IMR-90 (cell line): ENCODE data around the gene EHHADH. TPM values are rescaled to one million over a fixed set of nuclear protein-coding genes. Genes with fewer than 3 reads are reported as not detected.

Source experiments
- ATAC-seq: fragments of 200-7000 bp; cut with Tn5 transposase; 2 replicates; pipeline ENCODE4 v1.9.1; 2020; ENCODE audit warnings: low read depth, mild to moderate bottlenecking, moderate library complexity
- BruUV-seq: library from RNA; stranded (reverse); fragments of 400-500 nt; replicated peaks from 2 replicates; lab custom pipeline; 2021; lab: Mats Ljungman, UMichigan
- CTCF ChIA-PET: fragments of 300-600 bp; formaldehyde crosslinking; extraction: SDS; loops from one replicate; lab custom pipeline; 2021; ENCODE audit warnings: antibody characterized with exemption; lab: Yijun Ruan, JAX
- POLR2A ChIA-PET: fragments of 300-600 bp; sonication (Branson Sonifier 250); formaldehyde crosslinking; loops from one replicate; lab custom pipeline; 2022; ENCODE audit warnings: antibody characterized with exemption; ENCODE audit not compliant: unreplicated experiment; lab: Charles Lee
- DNase-seq: peaks from one replicate; pipeline ENCODE4 v3.0.0; 2013
- H2AFZ ChIP-seq: replicated peaks from 2 replicates; pipeline ENCODE3; 2013; ENCODE audit warnings: low read length, mild to moderate bottlenecking; ENCODE audit not compliant: poor library complexity
- H2AK5ac ChIP-seq: 2 replicates; pipeline ENCODE4 v1.6.1; 2013; ENCODE audit warnings: low read depth, low read length, inconsistent platforms
- H2AK9ac ChIP-seq: replicated peaks from 2 replicates; pipeline ENCODE3; 2013; ENCODE audit warnings: mild to moderate bottlenecking, low read depth, low read length, moderate library complexity; ENCODE audit not compliant: poor library complexity
- H2BK120ac ChIP-seq: 2 replicates; pipeline ENCODE4 v1.6.1; 2013; ENCODE audit warnings: low read depth, low read length, inconsistent platforms
- H2BK15ac ChIP-seq: 3 replicates; pipeline ENCODE4 v1.6.1; 2013; ENCODE audit warnings: low read depth, low read length, inconsistent platforms
- H2BK20ac ChIP-seq: 2 replicates; pipeline ENCODE4 v1.6.1; 2013; ENCODE audit warnings: low read depth, mild to moderate bottlenecking, inconsistent platforms, low read length, moderate library complexity
- H2BK5ac ChIP-seq: 2 replicates; pipeline ENCODE4 v1.6.1; 2013; ENCODE audit warnings: mild to moderate bottlenecking, low read depth, low read length, inconsistent platforms; ENCODE audit not compliant: poor library complexity, severe bottlenecking
- H3K14ac ChIP-seq: replicated peaks from 2 replicates; pipeline ENCODE4 v1.6.1; 2013; ENCODE audit warnings: low read depth, low read length, inconsistent platforms
- H3K18ac ChIP-seq: 2 replicates; pipeline ENCODE4 v1.6.1; 2013; ENCODE audit warnings: low read depth, low read length, control low read depth
- H3K23ac ChIP-seq: 2 replicates; pipeline ENCODE4 v1.6.1; 2013; ENCODE audit warnings: low read depth, low read length, inconsistent platforms
- H3K27ac ChIP-seq: 2 replicates; pipeline ENCODE4 v1.5.1; 2013; ENCODE audit warnings: mild to moderate bottlenecking, control low read depth, low read length; ENCODE audit not compliant: insufficient read depth
- H3K27me3 ChIP-seq: 2 replicates; pipeline ENCODE4 v1.6.1; 2013; ENCODE audit warnings: low read length; ENCODE audit not compliant: control insufficient read depth, insufficient read depth
- H3K36me3 ChIP-seq: 2 replicates; pipeline ENCODE4 v1.6.1; 2013; ENCODE audit warnings: low read length, mixed read lengths; ENCODE audit not compliant: control insufficient read depth, insufficient read depth
- H3K4ac ChIP-seq: 2 replicates; pipeline ENCODE4 v1.6.1; 2013; ENCODE audit warnings: low read depth, low read length, inconsistent platforms
- H3K4me1 ChIP-seq: 2 replicates; pipeline ENCODE4 v1.6.1; 2013; ENCODE audit warnings: low read length, mixed read lengths; ENCODE audit not compliant: control insufficient read depth, insufficient read depth
- H3K4me2 ChIP-seq: 2 replicates; pipeline ENCODE4 v1.6.1; 2013; ENCODE audit warnings: low read depth, mild to moderate bottlenecking, control low read depth, low read length, moderate library complexity
- H3K4me3 ChIP-seq: 2 replicates; pipeline ENCODE4 v1.5.1; 2013; ENCODE audit warnings: low read depth, mild to moderate bottlenecking, control low read depth, low read length, moderate library complexity; ENCODE audit not compliant: insufficient read depth
- H3K56ac ChIP-seq: 2 replicates; pipeline ENCODE4 v1.6.1; 2013; ENCODE audit warnings: low read length, inconsistent platforms; ENCODE audit not compliant: insufficient read depth; ENCODE audit errors: extremely low read depth
- H3K79me1 ChIP-seq, 2 experiments: 2 replicates each; pipeline ENCODE4 v1.6.1; 2013; ENCODE audit warnings: low read length in 2 of 2, inconsistent platforms in 1 of 2, low read depth in 1 of 2
- H3K9ac ChIP-seq: 2 replicates; pipeline ENCODE4 v1.6.1; 2013; ENCODE audit warnings: low read depth, low read length, control low read depth
- H3K9me1 ChIP-seq: 2 replicates; pipeline ENCODE4 v1.6.1; 2013; ENCODE audit warnings: low read length, inconsistent platforms; ENCODE audit not compliant: insufficient read depth
- H3K9me3 ChIP-seq: 2 replicates; pipeline ENCODE4 v1.6.1; 2013; ENCODE audit warnings: low read length; ENCODE audit not compliant: control insufficient read depth, insufficient read depth
- H4K20me1 ChIP-seq: 2 replicates; pipeline ENCODE4 v1.6.1; 2013; ENCODE audit warnings: low read length, inconsistent platforms; ENCODE audit not compliant: insufficient read depth
- H4K5ac ChIP-seq: 2 replicates; pipeline ENCODE4 v1.6.1; 2013; ENCODE audit warnings: mild to moderate bottlenecking, low read depth, low read length, control low read depth
- H4K8ac ChIP-seq, 2 experiments: 2 replicates each; pipeline ENCODE4 v1.6.1; 2013; ENCODE audit warnings: low read depth in 2 of 2, low read length in 2 of 2, control low read depth in 1 of 2, inconsistent platforms in 1 of 2
- H4K91ac ChIP-seq: 2 replicates; pipeline ENCODE4 v1.6.1; 2013; ENCODE audit warnings: low read depth, low read length, inconsistent platforms; ENCODE audit not compliant: insufficient read depth
- BHLHE40 ChIP-seq: fragments of 150-350 bp; IDR thresholded peaks from 2 replicates; pipeline ENCODE4 v1.6.1; 2016; ENCODE audit warnings: mild to moderate bottlenecking, low read depth, low read length
- POLR2A ChIP-seq: IDR thresholded peaks from 2 replicates; pipeline ENCODE4 v1.6.1; 2012; ENCODE audit warnings: mild to moderate bottlenecking, low read depth, low read length
- RAD21 ChIP-seq: IDR thresholded peaks from 2 replicates; pipeline ENCODE4 v1.6.1; 2012; ENCODE audit warnings: low read length, improper control_type of control experiment
- RFX5 ChIP-seq: IDR thresholded peaks from 2 replicates; pipeline ENCODE4 v1.8.0; 2012; ENCODE audit warnings: low read depth, mild to moderate bottlenecking, low read length, moderate library complexity
- WGBS, 2 experiments: methylation state at CpG; one replicate each; pipeline versions ENCODE4 v1.1.5 to v1.1.7; 2013; ENCODE audit warnings: missing lambda C conversion rate in 2 of 2; ENCODE audit not compliant: insufficient read length in 1 of 2; ENCODE audit errors: extremely low coverage in 2 of 2; 5-methylcytosine and 5-hydroxymethylcytosine counted together
- dilution Hi-C: fragments of 300-500 bp; cut with HindIII; formaldehyde crosslinking; loops from one replicate; pipeline ENCODE4 v1.14.3; 2018; ENCODE audit warnings: low sequenced_read_pairs; ENCODE audit not compliant: unreplicated experiment
- in situ Hi-C: fragments of 300-500 bp; cut with MboI; formaldehyde crosslinking; loops from 3 replicates; pipeline ENCODE4 v1.14.3; 2019; ENCODE audit warnings: low sequenced_read_pairs, inconsistent platforms, mixed read lengths
- intact Hi-C: fragments of 100-400 bp; cut with micrococcal nuclease; formaldehyde crosslinking; loops from 2 replicates; pipeline ENCODE4 v1.10.0; 2022
- polyA plus RNA-seq, 3 experiments: library from polyadenylated mRNA; depleted of rRNA; stranded (reverse); fragments of >200 nt; gene quantifications; 2 replicates each; pipeline ENCODE4 v1.2.3, GENCODE V29; 2012; ENCODE audit warnings: low replicate concordance in 1 of 3
- total RNA-seq: library from RNA; depleted of rRNA; stranded (reverse); fragments of >200 nt; gene quantifications from 2 replicates; pipeline ENCODE4 v1.2.3, GENCODE V29; 2012
- TF ChIP-seq, protein P1 (sequence below): conservative IDR thresholded peaks from 2 replicates; pipeline ENCODE4 v1.5.1; 2012; ENCODE audit warnings: mild to moderate bottlenecking, low read depth, low read length, improper control_type of control experiment

Gene EHHADH
- total and polyA plus RNA-seq, 2 of the 4 experiments (the other 2 are of a cell fraction), result 2.0 to 4.7 TPM

- POLR2A ChIA-PET, result no interaction called here
- Histone ChIP-seq H3K4ac (peak overlapping the region; percentile 73), H3K9me1 (no peaks in the 10 kb centered on the region), H2BK5ac (peak overlapping the region; percentile 6), H3K4me1 (peaks cover 6% of the 10 kb centered on the region; the same call in 1 of the 2 replicates), H3K36me3 (no peaks in the 10 kb centered on the region), H3K9ac (peak overlapping the region; percentile 22), H4K20me1 (no peaks in the 10 kb centered on the region), H3K23ac (no peak overlapping the region), H2AFZ (peak overlapping the region; percentile 82), H3K79me1 (no peaks in the 10 kb centered on the region), H4K8ac (peak overlapping the region; percentile 79 to 86; a peak in 3 of 4 replicates), H3K27me3 (peaks cover 2% of the 10 kb centered on the region; the same call in 1 of the 2 replicates), H2BK120ac (peak overlapping the region; percentile 13; the same call in 1 of the 2 replicates), H4K91ac (0 out of 2 replicates have a peak overlapping the region, but pooled peaks have one; percentile 21), H4K5ac (peak overlapping the region; percentile 73), H3K18ac (peak overlapping the region; percentile 67), H2BK15ac (no peak overlapping the region), H2AK9ac (no peak overlapping the region), H2AK5ac (no peak overlapping the region), H3K27ac (peak overlapping the region; percentile 24; the same call in 1 of the 2 replicates), H2BK20ac (no peak overlapping the region), H3K14ac (peak overlapping the region; percentile 47; the same call in 1 of the 2 replicates), H3K4me3 (no peak overlapping the region), H3K9me3 (no peaks in the 10 kb centered on the region), H3K4me2 (peak overlapping the region; percentile 11; the same call in 1 of the 2 replicates), H3K56ac (no peak overlapping the region)
- in situ Hi-C loops, result loop anchor here (25.0 kb wide), 1 partner anchor 288 kb away; no protein-coding TSS in a partner anchor
- intact Hi-C loops, result no loop called here
- no TSS peak for BruUV-seq
- peak; percentile 22 for DNase-seq
- TF ChIP-seq RAD21 (no peak), RFX5 (no peak), POLR2A (no peak), BHLHE40 (no peak)
- TF ChIP-seq, protein P1, sequence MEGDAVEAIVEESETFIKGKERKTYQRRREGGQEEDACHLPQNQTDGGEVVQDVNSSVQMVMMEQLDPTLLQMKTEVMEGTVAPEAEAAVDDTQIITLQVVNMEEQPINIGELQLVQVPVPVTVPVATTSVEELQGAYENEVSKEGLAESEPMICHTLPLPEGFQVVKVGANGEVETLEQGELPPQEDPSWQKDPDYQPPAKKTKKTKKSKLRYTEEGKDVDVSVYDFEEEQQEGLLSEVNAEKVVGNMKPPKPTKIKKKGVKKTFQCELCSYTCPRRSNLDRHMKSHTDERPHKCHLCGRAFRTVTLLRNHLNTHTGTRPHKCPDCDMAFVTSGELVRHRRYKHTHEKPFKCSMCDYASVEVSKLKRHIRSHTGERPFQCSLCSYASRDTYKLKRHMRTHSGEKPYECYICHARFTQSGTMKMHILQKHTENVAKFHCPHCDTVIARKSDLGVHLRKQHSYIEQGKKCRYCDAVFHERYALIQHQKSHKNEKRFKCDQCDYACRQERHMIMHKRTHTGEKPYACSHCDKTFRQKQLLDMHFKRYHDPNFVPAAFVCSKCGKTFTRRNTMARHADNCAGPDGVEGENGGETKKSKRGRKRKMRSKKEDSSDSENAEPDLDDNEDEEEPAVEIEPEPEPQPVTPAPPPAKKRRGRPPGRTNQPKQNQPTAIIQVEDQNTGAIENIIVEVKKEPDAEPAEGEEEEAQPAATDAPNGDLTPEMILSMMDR, result no peak
- dilution Hi-C loops, result no loop called here
- ATAC-seq, result peak; percentile 84
- 29% methylated on average over 3 of the region's 15 CpGs; no CpG with 5 or more reads in 1 of the 2 experiments for WGBS, 2 experiments
- CTCF ChIA-PET, result interaction anchor here (1.3 to 1.6 kb wide), 2 partner anchors 90 to 301 kb away, joined by 6 to 9 read pairs; no protein-coding TSS in a partner anchor
Measured at GRCh38 chr3:185175370-185175987, 78.4 kb downstream of the EHHADH start.
